SHP77 (cell line): ENCODE measurements around the gene PER3.
A peak's percentile ranks its signal among the peaks of the same experiment; 100 is the strongest.
"Not testable (repeated sequence)": the region's sequence is repeated elsewhere in the genome, so short reads cannot be mapped to it uniquely, and the experiment has no call there.

Experiments
- DNase-seq, 2 experiments: peaks; one replicate each; lab custom pipeline; 2025; lab: John Stamatoyannopoulos, UW

Gene PER3

DNA sequence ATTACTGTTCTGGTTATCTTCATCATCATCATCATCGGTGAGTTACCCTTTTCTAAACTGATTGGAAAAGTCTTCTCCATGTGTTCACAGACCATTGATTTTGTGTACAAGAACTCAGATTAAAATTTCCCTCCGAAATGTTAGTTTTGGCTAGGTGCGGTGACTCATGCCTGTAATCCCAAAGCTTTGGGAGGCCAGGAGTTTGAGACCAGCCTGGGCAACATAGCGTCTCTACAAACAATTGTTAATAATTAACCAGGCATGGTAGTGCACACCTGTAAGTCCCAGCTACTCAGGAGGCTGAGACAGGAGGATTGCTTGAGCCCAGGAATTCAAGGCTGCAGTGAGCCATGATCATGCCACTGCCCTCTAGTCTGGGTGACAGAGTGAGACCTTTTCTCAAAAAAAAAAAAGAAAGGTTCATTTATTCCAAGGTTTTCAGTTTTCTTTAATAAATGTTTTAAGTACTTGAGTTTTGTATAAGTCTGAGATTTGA, 5.9 kb upstream of the PER3 start:
- DNase-seq, result no peak

DNA sequence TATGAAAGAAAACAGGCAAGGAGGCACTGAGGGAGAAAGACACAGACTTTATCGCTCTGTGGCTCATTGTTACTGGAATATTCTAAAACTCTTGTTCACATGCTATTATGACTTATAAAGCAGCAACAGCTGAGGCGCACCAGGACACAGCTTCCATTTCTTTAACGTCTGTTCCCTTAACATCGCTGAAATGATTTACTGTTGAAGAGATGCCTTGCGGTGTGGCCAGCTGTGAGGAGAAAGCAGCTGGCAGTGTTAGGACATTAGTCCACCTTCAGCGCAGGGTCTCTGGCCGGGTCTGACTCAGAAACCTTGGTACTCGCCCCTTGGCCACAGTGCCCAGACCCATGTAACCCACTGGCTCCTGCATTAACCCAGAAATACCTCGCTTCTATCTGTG, 3.1 kb upstream of the PER3 start:
- DNase-seq, result no peak

DNA sequence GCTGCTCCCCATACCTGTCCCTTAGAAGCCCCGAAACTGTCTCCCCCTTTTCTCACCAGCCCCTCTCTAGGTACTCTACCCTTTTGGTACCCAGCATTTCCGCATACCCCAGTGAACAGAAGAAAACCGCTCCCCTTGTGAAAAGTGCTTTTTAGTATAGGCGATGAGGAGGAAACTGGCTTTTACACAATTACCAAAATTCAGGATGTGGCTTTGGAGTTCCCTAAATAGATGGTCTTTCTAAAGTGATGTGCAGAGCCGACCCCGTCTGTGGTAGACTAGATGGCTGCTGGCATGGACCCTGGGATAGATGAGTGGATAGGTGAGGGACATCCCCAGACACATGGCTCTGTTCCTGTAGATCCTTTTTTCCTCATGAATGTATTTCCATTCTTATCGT, 2.6 kb upstream of the PER3 start:
- DNase-seq, result no peak

DNA sequence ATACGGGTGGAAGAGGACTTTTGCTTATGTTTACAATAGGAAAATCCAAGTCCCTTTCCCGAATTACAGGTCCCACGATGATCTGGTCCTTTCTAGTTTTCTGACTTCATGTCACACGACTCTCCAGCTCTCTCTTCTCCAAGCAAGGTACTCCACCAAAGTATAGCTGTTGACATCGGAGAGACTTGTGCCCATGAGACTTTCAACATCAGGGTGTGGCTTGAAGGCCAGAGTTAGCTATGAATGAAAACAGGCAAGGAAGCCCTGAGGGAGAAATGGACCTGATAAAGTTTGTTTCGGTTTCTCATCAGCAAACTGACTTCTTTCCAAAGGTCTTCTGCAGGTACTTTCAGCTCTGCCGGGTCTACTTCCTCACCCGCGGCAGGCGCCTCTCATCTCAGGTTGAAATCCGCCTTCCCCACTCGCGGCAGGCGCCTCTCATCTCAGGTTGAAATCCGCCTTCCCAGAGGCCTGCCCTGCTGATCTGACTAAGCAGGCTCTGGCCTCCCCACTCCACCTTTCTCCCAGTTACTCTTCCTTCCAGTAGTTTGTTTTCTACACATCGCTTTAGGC, 2.1 kb upstream of the PER3 start:
- DNase-seq, result no peak

DNA sequence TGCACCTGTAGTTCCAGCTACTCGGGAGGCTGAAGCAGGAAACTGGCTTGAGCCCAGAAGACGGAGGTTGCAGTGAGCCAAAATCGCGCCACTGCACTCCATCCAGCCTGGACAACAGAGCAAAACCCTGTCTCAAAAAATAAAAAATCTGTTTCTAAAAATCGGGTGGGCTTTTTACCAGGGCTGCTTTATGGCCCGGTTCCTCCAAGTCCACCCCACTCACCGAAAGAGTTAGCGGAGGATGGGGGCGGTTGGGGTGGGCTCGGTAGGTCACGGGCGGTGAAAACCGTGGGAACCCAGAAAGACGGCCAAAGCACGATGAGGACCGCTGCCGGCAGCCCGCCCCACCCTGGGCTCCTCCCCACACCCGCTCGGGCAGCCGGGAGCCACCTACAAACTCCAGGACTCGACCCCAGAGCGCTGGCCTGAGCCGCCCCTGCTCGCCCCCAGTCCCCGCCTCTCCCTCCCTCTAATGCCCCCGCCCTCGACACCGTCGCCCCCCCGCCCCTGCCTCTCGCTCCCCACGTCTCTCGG, 846 bp upstream of the PER3 start:
- peak in 1 of 2 experiments; percentile 73 for DNase-seq

DNA sequence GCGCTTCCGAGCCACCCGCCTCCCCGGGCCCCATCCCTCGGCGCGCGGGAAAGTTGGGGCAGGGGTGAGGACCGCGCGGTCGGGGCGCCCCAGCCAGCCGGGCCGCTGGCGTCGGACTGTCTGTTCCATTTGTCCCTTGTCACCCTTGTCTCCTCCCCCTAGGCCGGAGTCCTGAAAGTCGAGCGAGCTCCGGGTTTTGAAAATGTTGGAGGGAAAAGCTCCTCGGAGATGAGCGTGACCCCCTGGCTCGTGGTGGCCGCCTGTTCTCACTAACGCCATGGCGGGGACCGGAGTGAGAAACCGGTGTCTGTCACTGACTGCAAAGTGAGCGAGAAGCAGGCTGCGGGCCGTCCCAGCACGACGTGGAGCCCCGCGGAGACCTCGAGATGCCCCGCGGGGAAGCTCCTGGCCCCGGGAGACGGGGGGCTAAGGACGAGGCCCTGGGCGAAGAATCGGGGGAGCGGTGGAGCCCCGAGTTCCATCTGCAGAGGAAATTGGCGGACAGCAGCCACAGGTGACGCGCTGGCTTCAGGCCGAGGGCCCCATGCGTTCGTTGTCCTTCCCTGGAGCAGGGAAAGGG, 491 bp downstream of the PER3 start:
- DNase-seq, result no peak

DNA sequence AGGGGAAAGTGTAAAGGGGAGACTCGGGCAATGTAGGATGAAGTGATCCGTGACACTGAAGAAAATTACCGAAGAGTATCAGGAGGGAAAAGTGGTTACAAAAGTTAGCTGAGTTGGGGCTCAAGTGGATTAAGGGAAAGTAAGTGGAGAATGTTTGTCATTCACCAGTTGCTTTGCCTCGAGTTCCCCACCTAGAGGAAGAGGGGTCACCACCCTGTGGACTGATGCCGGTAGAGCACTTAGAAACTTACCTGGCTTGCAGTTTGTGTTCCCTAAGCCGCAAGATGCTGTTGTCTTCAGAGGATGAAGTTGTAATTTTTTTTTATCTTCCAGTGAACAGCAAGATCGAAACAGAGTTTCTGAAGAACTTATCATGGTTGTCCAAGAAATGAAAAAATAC, 1.0 kb downstream of the PER3 start:
- DNase-seq, result no peak

DNA sequence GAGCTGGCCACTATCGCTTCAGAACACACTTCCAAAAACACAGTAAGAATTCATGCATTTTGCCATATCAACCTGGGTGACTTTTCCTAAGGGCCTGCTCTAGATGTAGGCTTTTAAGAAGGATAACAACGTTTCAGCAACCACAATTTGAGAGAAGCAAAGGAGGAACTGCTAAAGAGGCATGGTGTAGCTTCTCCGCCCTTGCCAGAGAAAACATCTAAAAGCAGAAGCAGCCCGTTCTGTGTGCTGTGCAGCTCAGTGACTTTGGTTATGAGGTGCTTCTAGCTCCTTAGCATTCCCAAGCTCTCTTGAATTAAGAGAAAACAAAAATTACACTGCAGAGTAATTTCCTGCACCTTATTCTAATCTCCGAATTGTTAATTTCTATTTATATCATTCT, 2.7 kb downstream of the PER3 start:
- no peak for DNase-seq

DNA sequence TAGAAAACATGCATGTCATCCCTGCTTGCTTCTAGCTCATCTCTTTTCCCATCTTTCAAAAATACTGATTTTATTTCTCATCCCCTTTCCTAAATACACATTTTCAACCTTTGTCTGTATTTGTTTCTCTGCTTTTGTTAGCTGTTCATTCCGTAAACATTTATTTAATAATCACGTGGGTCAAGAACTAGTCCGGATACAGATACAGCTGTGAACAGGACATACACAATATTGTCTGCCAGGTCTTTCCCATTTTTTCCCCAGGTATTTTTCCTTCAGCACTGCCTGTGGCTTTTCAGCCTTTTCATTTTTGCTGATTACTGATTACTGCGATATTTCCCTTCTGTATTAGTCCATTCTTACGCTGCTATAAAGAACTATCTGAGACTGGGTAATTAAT, 5.7 kb downstream of the PER3 start:
- no peak for DNase-seq

DNA sequence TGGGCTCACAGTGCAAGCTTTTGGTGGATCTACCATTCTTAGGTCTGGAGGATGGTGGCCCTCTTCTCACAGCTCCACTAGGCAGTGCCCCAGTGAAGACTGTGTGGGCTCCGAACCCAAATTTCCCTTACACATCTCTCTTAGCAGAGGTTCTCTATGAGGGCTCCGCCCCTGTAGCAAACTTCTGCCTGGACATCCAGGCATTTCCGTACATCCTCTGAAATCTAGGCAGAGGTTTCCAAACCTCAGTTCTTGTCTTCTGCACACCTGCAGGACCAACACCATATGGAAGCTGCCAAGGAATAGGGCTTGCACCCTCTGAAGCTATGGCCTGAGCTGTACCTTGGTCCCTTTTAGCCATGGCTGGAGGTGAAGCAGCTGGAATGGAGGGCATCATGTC, 6.9 kb downstream of the PER3 start:
- DNase-seq, result not testable (repeated sequence)

DNA sequence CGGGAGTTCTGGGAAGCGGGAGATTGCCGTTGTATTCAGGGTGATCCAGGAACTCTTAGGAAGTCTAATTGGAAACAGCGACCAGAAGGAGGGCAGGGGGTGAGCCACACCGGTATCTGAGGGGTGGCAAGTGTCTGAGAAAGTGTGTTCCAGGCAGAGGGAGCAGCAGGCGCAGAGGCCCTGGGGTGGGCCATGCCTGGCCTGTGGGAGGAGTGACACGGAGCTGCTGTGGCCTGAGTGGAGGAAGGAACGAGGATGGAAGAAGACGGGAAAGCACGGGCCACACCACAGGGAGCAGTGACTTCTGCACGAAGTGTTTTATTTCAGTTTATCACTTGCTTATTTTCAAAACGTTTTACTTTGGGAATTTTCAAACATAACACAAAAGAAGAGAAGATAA, 11.3 kb downstream of the PER3 start:
- no peak for DNase-seq

DNA sequence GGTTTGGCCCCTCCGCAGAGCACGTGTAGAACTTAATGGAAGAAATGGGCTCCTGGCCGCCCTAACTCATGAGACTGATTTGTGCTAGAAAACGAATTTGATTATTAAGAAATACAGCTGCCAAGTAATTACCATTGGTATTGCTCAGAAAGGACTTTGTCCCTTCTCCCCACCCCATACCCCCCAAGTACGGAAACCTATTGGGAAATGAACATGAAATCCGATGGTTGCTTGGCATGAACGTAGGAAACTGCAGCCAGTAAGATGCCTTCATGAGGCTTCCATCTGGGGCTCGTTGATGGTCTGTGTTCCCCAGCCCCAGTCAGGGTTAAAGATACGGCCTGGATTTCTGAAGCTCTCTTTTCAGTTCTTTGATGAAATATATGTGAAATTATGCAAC, 21.4 kb downstream of the PER3 start:
- DNase-seq, result no peak

DNA sequence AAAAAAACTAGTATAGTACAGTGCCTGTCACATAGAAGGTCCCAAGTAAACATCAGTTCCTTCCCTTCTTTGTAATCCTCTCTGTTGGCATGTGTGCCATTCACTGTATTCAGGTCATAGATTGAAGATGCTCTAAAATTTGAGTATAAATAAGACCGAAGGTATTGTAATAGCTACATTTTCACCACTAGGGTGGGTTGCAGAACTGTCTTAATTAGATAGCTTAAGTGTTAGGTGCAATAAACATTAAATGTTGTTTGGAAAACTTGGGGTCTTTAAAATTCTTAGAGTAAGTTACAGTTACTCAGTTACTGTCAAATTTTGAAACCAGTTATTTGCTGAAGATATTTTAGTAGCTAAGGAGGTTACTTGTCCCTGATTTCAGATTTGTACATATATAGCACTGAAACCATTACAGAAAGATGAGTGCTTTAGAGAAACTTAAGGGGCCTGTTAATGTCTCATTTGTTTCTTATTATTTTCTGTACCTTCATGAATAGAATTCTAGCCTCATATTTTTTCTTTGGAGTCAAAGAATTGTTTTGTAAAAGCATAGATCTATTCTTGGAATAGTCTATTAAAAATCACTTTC, 24.3 kb downstream of the PER3 start:
- DNase-seq, result peak; percentile 3 to 21

DNA sequence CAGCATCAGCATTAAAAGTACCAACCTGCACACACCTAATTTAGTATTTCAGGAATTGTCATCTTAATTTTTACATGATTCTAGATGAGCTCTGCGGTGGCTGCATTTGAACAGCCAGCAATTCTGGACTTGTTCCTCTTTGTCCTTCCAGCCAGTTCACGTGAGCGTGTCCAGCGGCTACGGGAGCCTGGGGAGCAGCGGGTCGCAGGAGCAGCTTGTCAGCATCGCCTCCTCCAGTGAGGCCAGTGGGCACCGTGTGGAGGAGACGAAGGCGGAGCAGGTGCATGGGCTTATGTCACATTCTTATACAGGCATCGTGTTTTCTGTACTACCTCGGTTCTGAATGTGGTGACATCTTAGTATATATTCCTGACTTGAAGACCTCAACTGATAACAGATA, 25.7 kb downstream of the PER3 start:
- no peak for DNase-seq

DNA sequence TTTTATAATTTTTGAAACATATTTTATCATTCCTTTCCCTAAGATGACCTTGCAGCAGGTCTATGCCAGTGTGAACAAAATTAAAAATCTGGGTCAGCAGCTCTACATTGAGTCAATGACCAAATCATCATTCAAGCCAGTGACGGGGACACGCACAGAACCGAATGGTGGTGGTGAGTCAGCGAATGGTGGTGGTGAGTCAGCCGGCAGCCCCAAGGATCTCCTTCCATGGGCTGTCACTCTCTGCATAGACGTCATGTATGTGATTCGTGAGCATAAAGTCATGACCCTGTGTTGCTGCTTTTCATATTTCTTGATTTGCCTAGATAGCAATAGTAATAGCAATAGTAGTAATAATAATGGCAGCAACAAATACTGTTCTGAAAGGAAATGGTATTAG, 26.3 kb downstream of the PER3 start:
- DNase-seq, result no peak

DNA sequence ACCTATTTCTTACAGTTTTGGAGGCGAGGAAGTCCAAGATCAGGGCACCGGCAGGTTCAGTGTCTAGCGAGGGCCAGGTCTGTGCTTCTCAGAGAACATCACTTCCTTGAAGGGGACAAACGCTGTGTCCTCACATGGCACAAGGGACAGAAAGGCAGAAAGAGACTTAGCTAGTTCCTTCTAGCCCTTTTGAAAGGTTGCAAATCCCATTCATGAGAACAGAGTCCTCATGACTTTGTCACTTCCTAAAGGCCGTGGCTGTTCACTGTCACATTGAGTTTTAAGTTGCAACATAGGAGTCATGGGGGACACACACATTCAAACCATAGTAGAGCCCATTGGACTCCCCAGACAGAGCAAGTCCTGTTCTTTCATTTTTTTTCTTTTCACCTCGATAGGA, 27.4 kb downstream of the PER3 start:
- no peak for DNase-seq

DNA sequence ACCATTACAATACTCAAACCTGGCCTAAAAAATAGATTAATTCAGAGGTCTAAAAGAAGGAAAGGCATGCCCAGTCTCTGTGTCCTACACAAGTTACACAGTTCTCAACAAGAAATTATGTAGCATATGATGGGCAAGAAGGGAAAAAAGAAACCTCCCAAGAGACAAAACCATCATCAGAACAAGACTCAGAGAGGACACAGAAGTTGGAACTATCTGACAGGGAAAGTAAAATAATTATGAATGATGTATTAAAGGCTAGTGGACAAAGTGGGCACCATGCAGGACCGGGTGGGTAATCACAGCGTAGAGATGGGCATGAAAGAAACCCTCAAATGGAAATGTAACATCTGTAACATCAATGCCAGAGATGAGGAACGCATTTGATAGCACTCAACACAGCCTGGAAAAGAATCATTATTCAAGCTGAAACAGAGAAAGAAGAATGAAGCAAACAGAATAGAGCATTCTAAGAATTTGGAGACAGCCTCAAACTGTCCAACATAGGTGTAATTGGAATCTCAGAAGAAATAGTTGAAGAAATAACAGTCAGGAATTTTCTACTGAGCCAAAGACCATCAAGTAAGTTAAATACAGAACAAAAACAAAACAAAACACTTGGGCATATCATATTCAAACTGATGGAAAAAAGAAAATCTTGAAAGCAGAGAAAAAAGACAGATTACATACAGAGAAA, 29.7 kb downstream of the PER3 start:
- no peak for DNase-seq

DNA sequence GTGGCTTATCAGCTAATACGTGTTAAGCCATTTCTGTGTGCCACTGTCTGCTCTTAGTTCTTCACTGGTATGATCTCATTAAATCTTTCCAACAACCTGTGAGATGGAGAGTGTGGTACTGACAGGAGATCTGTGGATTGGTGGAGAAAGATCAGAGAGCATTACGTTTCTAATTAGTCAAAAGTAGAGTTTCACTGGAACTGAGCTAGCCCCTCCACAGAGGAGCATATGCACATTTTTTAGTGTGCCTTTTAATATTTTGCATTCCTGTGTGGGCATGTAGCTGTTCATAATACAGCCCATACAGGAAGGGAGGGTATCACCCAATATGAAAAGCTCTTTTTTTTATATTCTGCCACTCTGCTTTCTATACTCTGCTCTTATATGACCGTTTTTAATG, 37.2 kb downstream of the PER3 start:
- no peak for DNase-seq

DNA sequence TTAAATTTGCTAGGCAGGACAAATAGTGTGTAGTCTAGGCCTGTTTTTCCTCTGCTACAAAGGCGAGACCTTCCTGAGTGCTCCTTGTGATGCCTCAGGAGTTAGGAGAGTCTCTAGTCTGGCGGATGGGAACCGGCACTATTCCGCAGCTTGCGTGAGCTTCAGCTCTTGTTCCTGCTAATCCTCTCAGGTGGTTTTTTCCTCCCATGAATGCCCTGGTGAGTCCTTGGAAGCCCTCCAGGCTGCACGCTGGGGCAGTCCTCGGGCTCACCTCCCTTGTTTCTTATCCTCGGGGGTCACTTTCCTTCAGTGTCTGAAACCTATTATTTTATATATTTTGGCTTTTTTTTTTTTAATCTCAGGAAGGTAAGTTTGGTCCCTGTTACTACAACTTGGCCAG, 40.6 kb downstream of the PER3 start:
- DNase-seq, result no peak

DNA sequence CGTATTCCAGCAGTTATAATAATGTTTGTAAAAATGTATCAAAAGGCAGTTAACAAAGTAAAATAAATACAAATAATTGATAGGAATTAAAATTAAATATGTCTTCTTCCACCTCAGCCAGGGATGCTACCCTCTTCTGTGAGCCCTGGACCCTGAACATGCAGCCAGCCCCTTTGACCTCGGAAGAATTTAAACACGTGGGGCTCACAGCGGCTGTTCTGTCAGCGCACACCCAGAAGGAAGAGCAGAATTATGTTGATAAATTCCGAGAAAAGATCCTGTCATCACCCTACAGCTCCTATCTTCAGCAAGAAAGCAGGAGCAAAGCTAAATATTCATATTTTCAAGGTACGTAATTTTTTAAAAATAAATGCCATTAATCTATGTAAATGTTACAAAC, 42.3 kb downstream of the PER3 start:
- no peak for DNase-seq

DNA sequence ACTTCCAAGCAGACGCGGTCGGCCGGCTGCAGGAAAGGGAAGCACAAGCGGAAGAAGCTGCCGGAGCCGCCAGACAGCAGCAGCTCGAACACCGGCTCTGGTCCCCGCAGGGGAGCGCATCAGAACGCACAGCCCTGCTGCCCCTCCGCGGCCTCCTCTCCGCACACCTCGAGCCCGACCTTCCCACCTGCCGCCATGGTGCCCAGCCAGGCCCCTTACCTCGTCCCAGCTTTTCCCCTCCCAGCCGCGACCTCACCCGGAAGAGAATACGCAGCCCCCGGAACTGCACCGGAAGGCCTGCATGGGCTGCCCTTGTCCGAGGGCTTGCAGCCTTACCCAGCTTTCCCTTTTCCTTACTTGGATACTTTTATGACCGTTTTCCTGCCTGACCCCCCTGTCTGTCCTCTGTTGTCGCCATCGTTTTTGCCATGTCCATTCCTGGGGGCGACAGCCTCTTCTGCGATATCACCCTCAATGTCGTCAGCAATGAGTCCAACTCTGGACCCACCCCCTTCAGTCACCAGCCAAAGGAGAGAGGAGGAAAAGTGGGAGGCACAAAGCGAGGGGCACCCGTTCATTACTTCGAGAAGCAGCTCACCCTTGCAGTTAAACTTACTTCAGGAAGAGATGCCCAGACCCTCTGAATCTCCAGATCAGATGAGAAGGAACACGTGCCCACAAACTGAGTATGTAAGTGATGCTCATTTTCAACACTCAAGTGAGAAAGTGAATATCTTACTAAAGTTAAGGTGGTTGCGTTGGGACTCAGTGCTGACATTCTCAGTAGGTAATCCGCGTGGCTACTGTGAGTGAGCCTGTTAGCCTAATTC, 43.2 kb downstream of the PER3 start:
- DNase-seq, result no peak

DNA sequence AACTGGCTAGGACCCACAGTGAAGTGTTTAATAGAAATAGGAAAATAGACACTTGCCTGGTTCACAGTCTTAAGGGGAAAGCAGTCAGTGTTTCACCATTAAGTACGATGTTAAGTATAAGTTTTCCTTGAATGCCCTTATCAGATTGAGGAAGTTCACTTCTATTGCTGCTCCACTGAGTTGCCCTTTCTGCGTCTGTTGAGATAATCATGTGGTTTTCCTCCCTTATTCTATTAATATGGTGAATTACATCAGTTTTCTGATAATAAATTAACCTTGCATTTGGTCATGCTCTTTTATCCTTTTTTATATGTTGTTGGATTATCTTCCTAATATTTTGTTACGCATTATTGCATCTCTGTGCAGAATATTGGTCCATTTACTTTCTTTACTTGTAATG, 47.4 kb downstream of the PER3 start:
- DNase-seq, result no peak
